Measurements from ENCODE around the gene PTPRN2. TPM values are rescaled to one million over a fixed set of nuclear protein-coding genes. Genes with fewer than 3 reads are reported as not detected.
"Not testable (repeated sequence)": the region's sequence is repeated elsewhere in the genome, so short reads cannot be mapped to it uniquely, and the experiment has no call there.

Gene PTPRN2
- polyA plus RNA-seq, 1 of the 3 experiments (the other 2 are of a cell fraction): 4.0 TPM

GRCh38 chr7:158406364-158406763 lies 181.3 kb downstream of the PTPRN2 start:
- no peak for DNase-seq
- Histone ChIP-seq H3K27ac (ENCODE audit: low read depth in 2 of 2, low read length in 1 of 2) (no peak overlapping the region; a peak in 1 of 4 replicates), H2AFZ (ENCODE audit: low read depth) (no peak overlapping the region), H3K36me3 (replicated peaks in 1 of 2; ENCODE audit: control insufficient read depth in 1 of 2, insufficient read depth in 2 of 2, low read length in 1 of 2) (no peaks in the 10 kb centered on the region), H3K27me3 (ENCODE audit: insufficient read depth) (no peaks in the 10 kb centered on the region), H3K79me2 (ENCODE audit: insufficient read depth) (no peaks in the 10 kb centered on the region), H3K4me2 (no peak overlapping the region), H3K4me3 (ENCODE audit: low read depth in 2 of 2, low read length in 1 of 2) (no peak overlapping the region), H3F3A (replicated peaks; ENCODE audit: insufficient read depth) (no peaks in the 10 kb centered on the region), H4K20me1 (ENCODE audit: insufficient read depth) (no peaks in the 10 kb centered on the region), H3K9me2 (no peaks in the 10 kb centered on the region), H3K9me3 (no peaks in the 10 kb centered on the region; the same call in 1 of the 2 replicates), H3K4me1 (ENCODE audit: control insufficient read depth in 1 of 2, insufficient read depth in 2 of 2, low read depth in 1 of 2, low read length in 1 of 2) (peaks cover 0 to 13% of the 10 kb centered on the region in 2 experiments; a peak in 1 of 4 replicates), H3K9ac (no peak overlapping the region)
- WGBS (ENCODE audit: low lambda C conversion rate): 91% methylated on average over 6 of the region's 10 CpGs
- no peak for TF ChIP-seq NRF1 (IDR thresholded peaks at IDR 0.05; ENCODE audit: low read depth, low read length)
- TF ChIP-seq FOSL2 (IDR thresholded peaks at IDR 0.05; ENCODE audit: borderline replicate concordance, low read depth): no peak
- TF ChIP-seq POLR2AphosphoS5 (IDR thresholded peaks at IDR 0.05; ENCODE audit: low read depth, low read length): no peak
- no peak for TF ChIP-seq SIN3A (IDR thresholded peaks at IDR 0.05; ENCODE audit: borderline replicate concordance, low read depth, low read length)
- TF ChIP-seq CHD2 (IDR thresholded peaks at IDR 0.05; ENCODE audit: low read length, partially characterized antibody): no peak
- no peak for TF ChIP-seq ZBTB33 (IDR thresholded peaks at IDR 0.05; ENCODE audit: borderline replicate concordance, low read depth)
- TF ChIP-seq RXRA (IDR thresholded peaks at IDR 0.05; ENCODE audit: borderline replicate concordance, low read depth): no peak
- TF ChIP-seq YY1 (IDR thresholded peaks at IDR 0.05; ENCODE audit: low read depth): no peak
- TF ChIP-seq EZH2phosphoT487 (IDR thresholded peaks at IDR 0.05; ENCODE audit: borderline replicate concordance, low read depth): no peak
- TF ChIP-seq, protein P1, sequence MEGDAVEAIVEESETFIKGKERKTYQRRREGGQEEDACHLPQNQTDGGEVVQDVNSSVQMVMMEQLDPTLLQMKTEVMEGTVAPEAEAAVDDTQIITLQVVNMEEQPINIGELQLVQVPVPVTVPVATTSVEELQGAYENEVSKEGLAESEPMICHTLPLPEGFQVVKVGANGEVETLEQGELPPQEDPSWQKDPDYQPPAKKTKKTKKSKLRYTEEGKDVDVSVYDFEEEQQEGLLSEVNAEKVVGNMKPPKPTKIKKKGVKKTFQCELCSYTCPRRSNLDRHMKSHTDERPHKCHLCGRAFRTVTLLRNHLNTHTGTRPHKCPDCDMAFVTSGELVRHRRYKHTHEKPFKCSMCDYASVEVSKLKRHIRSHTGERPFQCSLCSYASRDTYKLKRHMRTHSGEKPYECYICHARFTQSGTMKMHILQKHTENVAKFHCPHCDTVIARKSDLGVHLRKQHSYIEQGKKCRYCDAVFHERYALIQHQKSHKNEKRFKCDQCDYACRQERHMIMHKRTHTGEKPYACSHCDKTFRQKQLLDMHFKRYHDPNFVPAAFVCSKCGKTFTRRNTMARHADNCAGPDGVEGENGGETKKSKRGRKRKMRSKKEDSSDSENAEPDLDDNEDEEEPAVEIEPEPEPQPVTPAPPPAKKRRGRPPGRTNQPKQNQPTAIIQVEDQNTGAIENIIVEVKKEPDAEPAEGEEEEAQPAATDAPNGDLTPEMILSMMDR (IDR thresholded peaks at IDR 0.05): no peak
- TF ChIP-seq EP300 (IDR thresholded peaks at IDR 0.05; ENCODE audit: borderline replicate concordance in 1 of 2, low read depth in 1 of 2, low read length in 1 of 2): no peak
- TF ChIP-seq, protein P2, sequence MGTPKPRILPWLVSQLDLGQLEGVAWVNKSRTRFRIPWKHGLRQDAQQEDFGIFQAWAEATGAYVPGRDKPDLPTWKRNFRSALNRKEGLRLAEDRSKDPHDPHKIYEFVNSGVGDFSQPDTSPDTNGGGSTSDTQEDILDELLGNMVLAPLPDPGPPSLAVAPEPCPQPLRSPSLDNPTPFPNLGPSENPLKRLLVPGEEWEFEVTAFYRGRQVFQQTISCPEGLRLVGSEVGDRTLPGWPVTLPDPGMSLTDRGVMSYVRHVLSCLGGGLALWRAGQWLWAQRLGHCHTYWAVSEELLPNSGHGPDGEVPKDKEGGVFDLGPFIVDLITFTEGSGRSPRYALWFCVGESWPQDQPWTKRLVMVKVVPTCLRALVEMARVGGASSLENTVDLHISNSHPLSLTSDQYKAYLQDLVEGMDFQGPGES (IDR thresholded peaks at IDR 0.05; ENCODE audit: low read depth, low read length): no peak
- TF ChIP-seq MXI1 (IDR thresholded peaks at IDR 0.05; ENCODE audit: low read depth, low read length): no peak
- TF ChIP-seq GATA2 (CRISPR knock-in tag; IDR thresholded peaks at IDR 0.05): no peak
- TF ChIP-seq FOXJ3 (CRISPR knock-in tag; IDR thresholded peaks at IDR 0.05): no peak
- no peak for TF ChIP-seq PBX3 (IDR thresholded peaks at IDR 0.05)
- no peak for TF ChIP-seq TEAD4 (IDR thresholded peaks at IDR 0.05; ENCODE audit: borderline replicate concordance, insufficient read depth)
- no peak for TF ChIP-seq JUND (IDR thresholded peaks at IDR 0.05)
- no peak for TF ChIP-seq ELF1 (IDR thresholded peaks at IDR 0.05)
- no peak for TF ChIP-seq RAD21 (IDR thresholded peaks at IDR 0.05; ENCODE audit: low read length)
- CTCF ChIA-PET: interaction anchor here (0.7 to 2.5 kb wide), 3 partner anchors 9 to 23 kb away, joined by 5 to 15 read pairs (median 5); no protein-coding TSS in a partner anchor
- POLR2A ChIA-PET: no interaction called here

GRCh38 chr7:158405771-158406170 lies 181.9 kb downstream of the PTPRN2 start:
- WGBS (ENCODE audit: low lambda C conversion rate): 89% methylated on average over 19 of the region's 30 CpGs
- not testable (repeated sequence) for H2AFZ ChIP-seq (ENCODE audit: low read depth)

More at GRCh38 chr7:158405771-158406170, 181.9 kb downstream of the PTPRN2 start:
- POLR2A ChIA-PET; H3K27ac ChIP-seq (ENCODE audit: low read depth in 2 of 2, low read length in 1 of 2); H4K20me1 ChIP-seq (ENCODE audit: insufficient read depth); H3K4me2 ChIP-seq; DNase-seq; H3K79me2 ChIP-seq (ENCODE audit: insufficient read depth); H3K9me2 ChIP-seq; H3K9ac ChIP-seq; H3K27me3 ChIP-seq (ENCODE audit: insufficient read depth); H3F3A ChIP-seq (replicated peaks; ENCODE audit: insufficient read depth); H3K9me3 ChIP-seq; H3K4me3 ChIP-seq (ENCODE audit: low read depth in 2 of 2, low read length in 1 of 2); H3K36me3 ChIP-seq (replicated peaks in 1 of 2; ENCODE audit: control insufficient read depth in 1 of 2, insufficient read depth in 2 of 2, low read length in 1 of 2): not testable (repeated sequence)
- peaks cover 0 to 13% of the 10 kb centered on the region in 2 experiments; a peak in 1 of 4 replicates for H3K4me1 ChIP-seq (ENCODE audit: control insufficient read depth in 1 of 2, insufficient read depth in 2 of 2, low read depth in 1 of 2, low read length in 1 of 2)
- CTCF ChIA-PET: interaction anchor here (1.6 kb wide), 1 partner anchor 9 kb away, joined by 3 read pairs; no protein-coding TSS in a partner anchor
